ENCODE measurements around the gene TUBA4A. TPM values are rescaled to one million over a fixed set of nuclear protein-coding genes. Genes with fewer than 3 reads are reported as not detected.

Gene TUBA4A
- total RNA-seq, 1 experiment from 2014 or later, result 14.9 TPM

GRCh38 chr2:219284501-219285372 is 31.0 kb upstream of the TUBA4A start:
- DNase-seq, result no peak
- Mint-ChIP-seq H3K27ac (ENCODE audit: unreplicated experiment) (no peak overlapping the region), H3K36me3 (ENCODE audit: insufficient read depth, unreplicated experiment) (peaks cover 18% of the 10 kb centered on the region), H3K4me1 (ENCODE audit: low read depth, unreplicated experiment) (peaks cover 5% of the 10 kb centered on the region), H3K9me3 (ENCODE audit: unreplicated experiment) (no peaks in the 10 kb centered on the region), H3K27me3 (ENCODE audit: insufficient read depth, unreplicated experiment) (no peaks in the 10 kb centered on the region), H3K4me3 (ENCODE audit: unreplicated experiment) (no peak overlapping the region)
- Histone ChIP-seq H3K4me1 (peaks cover 6% of the 10 kb centered on the region; the same call in 1 of the 2 replicates), H3K4me3 (ENCODE audit: low read depth, low read length) (no peak overlapping the region), H3K9me3 (no peaks in the 10 kb centered on the region), H3K27me3 (replicated peaks; ENCODE audit: control insufficient read depth, insufficient read depth, low read length) (no peaks in the 10 kb centered on the region), H3K36me3 (ENCODE audit: control insufficient read depth, insufficient read depth, low read length) (peaks cover 3% of the 10 kb centered on the region)
- CTCF ChIA-PET, result interaction anchor here (2.9 kb wide), 1 partner anchor 10 kb away, joined by 20 read pairs; no protein-coding TSS in a partner anchor
- no peak for TF ChIP-seq CTCF (IDR thresholded peaks at IDR 0.05; ENCODE audit: insufficient read depth in 1 of 2, low read depth in 1 of 2, low read length in 1 of 2, severe bottlenecking in 1 of 2, unreplicated experiment in 1 of 2)
- intact Hi-C loops (cut with micrococcal nuclease; ENCODE audit: unreplicated experiment), result no loop called here
- no TSS peak for BruUV-seq (replicated peaks)
- POLR2A ChIA-PET, result no interaction called here

DNA sequence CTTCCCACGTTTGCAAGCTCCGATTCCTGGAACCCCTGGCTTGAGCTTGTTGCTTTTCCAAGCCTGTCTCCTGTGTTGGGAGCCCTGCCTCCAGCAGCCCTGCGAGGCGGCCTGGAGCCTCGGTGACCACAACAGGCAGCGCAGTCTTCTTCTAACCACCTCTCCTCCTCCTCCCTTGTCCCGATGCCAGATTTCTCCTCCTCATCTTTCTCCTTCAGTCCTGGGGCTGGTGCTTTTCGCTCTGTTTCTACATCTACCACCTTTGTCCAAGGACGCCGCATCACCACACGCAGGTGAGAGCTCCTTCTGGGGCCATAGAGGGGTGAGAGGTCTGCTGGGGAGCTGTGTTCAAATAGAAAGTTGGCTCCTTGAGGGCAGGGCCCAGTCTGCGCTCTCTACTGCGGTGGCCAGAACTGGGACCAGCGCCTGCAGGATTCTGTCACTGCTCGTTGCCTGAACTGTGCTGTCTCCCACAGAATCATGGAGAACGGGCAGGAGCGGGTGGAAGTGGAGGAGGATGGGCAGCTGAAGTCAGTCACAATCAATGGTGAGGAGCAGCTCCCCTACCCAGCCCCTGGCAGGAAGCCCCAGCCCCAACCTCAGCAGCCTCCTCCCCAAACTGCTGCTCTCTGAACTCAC is 29.3 kb upstream of the TUBA4A start:
- peaks cover 10% of the 10 kb centered on the region for H3K4me1 Mint-ChIP-seq (ENCODE audit: low read depth, unreplicated experiment)
- Histone ChIP-seq H3K4me3 (ENCODE audit: low read depth, low read length) (no peak overlapping the region), H3K4me1 (peaks cover 15% of the 10 kb centered on the region), H3K36me3 (ENCODE audit: control insufficient read depth, insufficient read depth, low read length) (peaks cover 3% of the 10 kb centered on the region), H3K27me3 (replicated peaks; ENCODE audit: control insufficient read depth, insufficient read depth, low read length) (no peaks in the 10 kb centered on the region), H3K9me3 (no peaks in the 10 kb centered on the region)
- BruUV-seq (replicated peaks), result no TSS peak
- peaks cover 22% of the 10 kb centered on the region for H3K36me3 Mint-ChIP-seq (ENCODE audit: insufficient read depth, unreplicated experiment)
- H3K9me3 Mint-ChIP-seq (ENCODE audit: unreplicated experiment), result no peaks in the 10 kb centered on the region
- no peak for TF ChIP-seq CTCF (IDR thresholded peaks at IDR 0.05; ENCODE audit: insufficient read depth in 1 of 2, low read depth in 1 of 2, low read length in 1 of 2, severe bottlenecking in 1 of 2, unreplicated experiment in 1 of 2)
- intact Hi-C loops (cut with micrococcal nuclease; ENCODE audit: unreplicated experiment), result no loop called here
- H3K27ac Mint-ChIP-seq (ENCODE audit: unreplicated experiment), result no peak overlapping the region
- no peak for DNase-seq
- H3K27me3 Mint-ChIP-seq (ENCODE audit: insufficient read depth, unreplicated experiment), result no peaks in the 10 kb centered on the region
- no peak overlapping the region for H3K4me3 Mint-ChIP-seq (ENCODE audit: unreplicated experiment)
- ChIA-PET CTCF (interaction anchor here (0.6 to 1.0 kb wide), 2 partner anchors 12 to 275 kb away, joined by 3 to 4 read pairs; no protein-coding TSS in a partner anchor), POLR2A (no interaction called here)

DNA sequence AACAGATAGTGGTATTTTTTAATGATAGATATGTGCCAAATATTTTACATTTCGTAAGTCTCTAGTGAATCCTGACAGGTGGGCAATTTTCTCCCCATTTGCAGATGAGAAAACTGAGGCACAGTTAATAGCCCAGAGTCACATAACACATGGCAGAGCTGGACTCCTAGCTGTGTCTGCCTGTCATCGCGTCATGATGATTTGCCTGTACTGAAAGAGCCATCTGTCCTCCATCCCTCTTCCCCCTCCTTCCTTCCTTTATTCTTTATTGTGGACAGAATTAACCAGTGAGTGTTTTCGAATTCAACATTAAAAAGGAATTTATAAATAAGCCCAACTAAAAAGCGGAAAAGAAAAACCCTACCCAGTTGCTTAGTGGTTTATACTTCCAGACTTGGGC is 28.7 kb upstream of the TUBA4A start:
- H3K27ac Mint-ChIP-seq (ENCODE audit: unreplicated experiment), result no peak overlapping the region
- H3K27me3 Mint-ChIP-seq (ENCODE audit: insufficient read depth, unreplicated experiment), result no peaks in the 10 kb centered on the region
- BruUV-seq (replicated peaks), result no TSS peak
- no peak for DNase-seq
- intact Hi-C loops (cut with micrococcal nuclease; ENCODE audit: unreplicated experiment), result no loop called here
- no peak for TF ChIP-seq CTCF (IDR thresholded peaks at IDR 0.05; ENCODE audit: insufficient read depth in 1 of 2, low read depth in 1 of 2, low read length in 1 of 2, severe bottlenecking in 1 of 2, unreplicated experiment in 1 of 2)
- H3K9me3 Mint-ChIP-seq (ENCODE audit: unreplicated experiment), result no peaks in the 10 kb centered on the region
- CTCF ChIA-PET, result interaction anchor here (1.0 kb wide), 1 partner anchor 13 kb away, joined by 4 read pairs; no protein-coding TSS in a partner anchor
- H3K4me1 Mint-ChIP-seq (ENCODE audit: low read depth, unreplicated experiment), result peaks cover 13% of the 10 kb centered on the region
- peaks cover 22% of the 10 kb centered on the region for H3K36me3 Mint-ChIP-seq (ENCODE audit: insufficient read depth, unreplicated experiment)
- no peaks in the 10 kb centered on the region for H3K9me3 ChIP-seq
- POLR2A ChIA-PET, result interaction anchor here (1.3 kb wide), 1 partner anchor 65 kb away, joined by 3 read pairs; no protein-coding TSS in a partner anchor
- H3K27me3 ChIP-seq (replicated peaks; ENCODE audit: control insufficient read depth, insufficient read depth, low read length), result no peaks in the 10 kb centered on the region
- H3K4me3 Mint-ChIP-seq (ENCODE audit: unreplicated experiment), result no peak overlapping the region
- H3K4me1 ChIP-seq, result peaks cover 21% of the 10 kb centered on the region
- H3K36me3 ChIP-seq (ENCODE audit: control insufficient read depth, insufficient read depth, low read length), result peaks cover 3% of the 10 kb centered on the region
- no peak overlapping the region for H3K4me3 ChIP-seq (ENCODE audit: low read depth, low read length)
